Measurements from ENCODE around the gene KRT39. TPM values are rescaled to one million over a fixed set of nuclear protein-coding genes. Genes with fewer than 3 reads are reported as not detected.
A peak's percentile ranks its signal among the peaks of the same experiment; 100 is the strongest.

Gene KRT39
- total RNA-seq, 2 donors from 2014 or later: not detected

DNA sequence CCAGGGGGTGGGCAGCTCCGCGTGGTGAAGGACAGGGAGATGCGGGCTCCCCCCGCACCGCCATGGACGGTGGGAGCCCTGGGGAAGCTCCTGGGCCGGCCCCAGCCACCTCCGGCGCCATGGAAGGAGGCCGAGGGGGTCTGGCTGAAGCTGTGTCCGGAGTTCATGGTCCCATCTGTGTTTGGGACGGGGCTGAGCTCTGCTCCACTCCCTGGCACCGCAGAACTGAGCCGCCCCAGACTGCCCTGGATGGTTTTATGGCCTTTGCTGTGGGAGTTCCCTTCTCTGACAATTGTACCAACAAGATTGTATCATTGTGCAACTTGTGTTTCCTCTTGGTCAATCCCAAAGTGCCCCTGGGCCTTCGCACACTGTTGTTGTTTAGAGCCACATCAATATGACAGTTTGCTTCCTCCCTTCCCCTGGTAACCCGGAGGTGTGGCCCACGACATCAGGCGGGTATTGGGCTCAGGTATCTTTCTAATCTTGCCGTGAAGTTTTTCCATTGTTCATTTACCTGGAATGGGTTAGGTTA lies 30.2 kb downstream of the KRT39 start:
- no peak overlapping the region for H3K27ac Mint-ChIP-seq
- H3K4me1 Mint-ChIP-seq: peaks cover 13% of the 10 kb centered on the region
- TF ChIP-seq, protein P1, sequence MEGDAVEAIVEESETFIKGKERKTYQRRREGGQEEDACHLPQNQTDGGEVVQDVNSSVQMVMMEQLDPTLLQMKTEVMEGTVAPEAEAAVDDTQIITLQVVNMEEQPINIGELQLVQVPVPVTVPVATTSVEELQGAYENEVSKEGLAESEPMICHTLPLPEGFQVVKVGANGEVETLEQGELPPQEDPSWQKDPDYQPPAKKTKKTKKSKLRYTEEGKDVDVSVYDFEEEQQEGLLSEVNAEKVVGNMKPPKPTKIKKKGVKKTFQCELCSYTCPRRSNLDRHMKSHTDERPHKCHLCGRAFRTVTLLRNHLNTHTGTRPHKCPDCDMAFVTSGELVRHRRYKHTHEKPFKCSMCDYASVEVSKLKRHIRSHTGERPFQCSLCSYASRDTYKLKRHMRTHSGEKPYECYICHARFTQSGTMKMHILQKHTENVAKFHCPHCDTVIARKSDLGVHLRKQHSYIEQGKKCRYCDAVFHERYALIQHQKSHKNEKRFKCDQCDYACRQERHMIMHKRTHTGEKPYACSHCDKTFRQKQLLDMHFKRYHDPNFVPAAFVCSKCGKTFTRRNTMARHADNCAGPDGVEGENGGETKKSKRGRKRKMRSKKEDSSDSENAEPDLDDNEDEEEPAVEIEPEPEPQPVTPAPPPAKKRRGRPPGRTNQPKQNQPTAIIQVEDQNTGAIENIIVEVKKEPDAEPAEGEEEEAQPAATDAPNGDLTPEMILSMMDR (conservative IDR thresholded peaks at IDR 0.05): no peak
- DNase-seq: no peak
- H3K27me3 Mint-ChIP-seq (ENCODE audit: insufficient read depth): peaks cover 47% of the 10 kb centered on the region
- H3K4me3 Mint-ChIP-seq: no peak overlapping the region
- Histone ChIP-seq H3K9me3 (ENCODE audit: control insufficient read depth, low read length) (no peaks in the 10 kb centered on the region), H3K4me3 (ENCODE audit: low read length) (no peak overlapping the region), H3K9ac (ENCODE audit: extremely low read depth, low read length, poor library complexity, severe bottlenecking) (no peak overlapping the region), H3K27me3 (ENCODE audit: control insufficient read depth, insufficient read depth, low read length, poor library complexity, severe bottlenecking) (peaks cover 60% of the 10 kb centered on the region), H3K27ac (ENCODE audit: low read depth, low read length) (no peak overlapping the region), H3K4me1 (ENCODE audit: control insufficient read depth, insufficient read depth, low read length) (no peaks in the 10 kb centered on the region), H3K36me3 (ENCODE audit: control insufficient read depth, insufficient read depth, low read length) (no peaks in the 10 kb centered on the region)
- 95 to 98% methylated on average over 14 to 19 of the region's 19 CpGs for WGBS, 2 experiments (ENCODE audit: insufficient coverage in 1 of 2, insufficient read length in 1 of 2)
- H3K9me3 Mint-ChIP-seq: no peaks in the 10 kb centered on the region
- H3K36me3 Mint-ChIP-seq (ENCODE audit: low read depth): no peaks in the 10 kb centered on the region

DNA sequence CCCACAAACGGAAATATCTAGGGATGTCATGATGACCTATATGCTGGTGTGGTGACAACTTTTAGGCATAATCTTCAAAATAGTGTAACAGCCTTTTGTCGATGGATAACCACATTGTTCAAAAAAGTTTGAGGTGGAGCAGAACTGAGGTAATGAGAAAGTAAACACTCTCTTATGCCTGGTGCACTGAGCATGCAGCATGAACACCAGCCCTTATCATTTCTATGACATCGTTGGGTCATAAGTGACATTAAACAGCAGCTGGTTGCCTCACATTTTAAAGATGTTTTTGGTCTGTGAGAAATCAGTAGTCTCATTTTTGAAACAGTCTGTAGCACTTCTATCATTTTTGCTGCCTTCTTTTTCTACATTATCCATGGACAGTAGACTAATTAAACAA lies 31.1 kb downstream of the KRT39 start:
- TF ChIP-seq, protein P1 (conservative IDR thresholded peaks at IDR 0.05): no peak
- WGBS, 2 experiments (ENCODE audit: insufficient coverage in 1 of 2, insufficient read length in 1 of 2): 89 to 100% methylated on average over 3 of the region's 3 CpGs

DNA sequence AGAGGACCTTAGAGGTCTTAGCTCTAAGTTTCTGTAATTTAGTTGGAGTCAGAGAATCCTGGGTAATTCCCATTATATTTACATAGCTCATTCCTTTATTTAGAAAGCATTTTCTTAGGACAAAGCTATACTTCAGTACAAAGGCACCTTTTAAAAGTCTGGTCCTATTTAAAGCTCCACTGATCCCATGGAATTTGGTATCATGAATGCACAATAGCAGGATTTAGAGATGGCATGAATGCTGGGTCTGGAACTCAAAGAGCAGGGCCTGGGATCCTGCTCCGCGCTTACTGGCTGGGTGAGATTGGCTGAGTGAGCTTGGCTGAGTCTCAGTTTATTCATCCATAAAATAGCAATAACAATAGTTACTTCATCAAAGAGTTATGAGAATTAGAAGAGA lies 34.1 kb downstream of the KRT39 start:
- no peaks in the 10 kb centered on the region for H3K36me3 Mint-ChIP-seq (ENCODE audit: low read depth)
- no peaks in the 10 kb centered on the region for H3K9me3 ChIP-seq (ENCODE audit: control insufficient read depth, low read length)
- H3K27me3 Mint-ChIP-seq (ENCODE audit: insufficient read depth): peaks cover 14% of the 10 kb centered on the region
- no peak overlapping the region for H3K27ac Mint-ChIP-seq
- DNase-seq: no peak
- TF ChIP-seq, protein P1 (conservative IDR thresholded peaks at IDR 0.05): no peak
- H3K27me3 ChIP-seq (ENCODE audit: control insufficient read depth, insufficient read depth, low read length, poor library complexity, severe bottlenecking): peaks cover 22% of the 10 kb centered on the region
- no peak overlapping the region for H3K4me3 Mint-ChIP-seq
- H3K9me3 Mint-ChIP-seq: no peaks in the 10 kb centered on the region
- H3K4me3 ChIP-seq (ENCODE audit: low read length): no peak overlapping the region
- H3K36me3 ChIP-seq (ENCODE audit: control insufficient read depth, insufficient read depth, low read length): no peaks in the 10 kb centered on the region
- peak overlapping the region; percentile 39 for H3K27ac ChIP-seq (ENCODE audit: low read depth, low read length)
- peaks cover 11% of the 10 kb centered on the region for H3K4me1 Mint-ChIP-seq
- H3K9ac ChIP-seq (ENCODE audit: extremely low read depth, low read length, poor library complexity, severe bottlenecking): no peak overlapping the region
- WGBS, 2 experiments (ENCODE audit: insufficient coverage in 1 of 2, insufficient read length in 1 of 2): no CpG with 5 or more reads among the region's 2 CpGs
- no peaks in the 10 kb centered on the region for H3K4me1 ChIP-seq (ENCODE audit: control insufficient read depth, insufficient read depth, low read length)

More for the DNA sequence above, 31.1 kb downstream of the KRT39 start:
- no peak for DNase-seq
- Mint-ChIP-seq H3K36me3 (ENCODE audit: low read depth) (no peaks in the 10 kb centered on the region), H3K4me3 (no peak overlapping the region), H3K27ac (no peak overlapping the region), H3K27me3 (ENCODE audit: insufficient read depth) (peaks cover 38% of the 10 kb centered on the region), H3K4me1 (peaks cover 13% of the 10 kb centered on the region), H3K9me3 (no peaks in the 10 kb centered on the region)
- Histone ChIP-seq H3K9me3 (ENCODE audit: control insufficient read depth, low read length) (no peaks in the 10 kb centered on the region), H3K4me1 (ENCODE audit: control insufficient read depth, insufficient read depth, low read length) (no peaks in the 10 kb centered on the region), H3K27me3 (ENCODE audit: control insufficient read depth, insufficient read depth, low read length, poor library complexity, severe bottlenecking) (peaks cover 51% of the 10 kb centered on the region), H3K27ac (ENCODE audit: low read depth, low read length) (no peak overlapping the region), H3K4me3 (ENCODE audit: low read length) (no peak overlapping the region), H3K9ac (ENCODE audit: extremely low read depth, low read length, poor library complexity, severe bottlenecking) (no peak overlapping the region), H3K36me3 (ENCODE audit: control insufficient read depth, insufficient read depth, low read length) (no peaks in the 10 kb centered on the region)

Measured in endodermal cell (in vitro differentiated cells).